Prostate gland (tissue), 2 donors: ENCODE measurements around the gene NIM1K.

Experiments used
- CTCF ChIP-seq, 4 experiments: fragments of 200-600 bp in 2 of 4; fragments of 450-650 bp in 2 of 4; sonication (generic) in 2 of 4; IDR thresholded peaks; 1 replicate in 3 of 4; 2 replicates in 1 of 4; pipeline ENCODE4 v1.5.1; 2016 to 2019; ENCODE audit warnings: antibody characterized with exemption in 4 of 4, mild to moderate bottlenecking in 2 of 4, moderate library complexity in 2 of 4
- POLR2AphosphoS5 ChIP-seq: sonication (generic); formaldehyde crosslinking; IDR thresholded peaks from one replicate; pipeline ENCODE4 v1.6.1; 2017; ENCODE audit warnings: antibody characterized with exemption

DNA sequence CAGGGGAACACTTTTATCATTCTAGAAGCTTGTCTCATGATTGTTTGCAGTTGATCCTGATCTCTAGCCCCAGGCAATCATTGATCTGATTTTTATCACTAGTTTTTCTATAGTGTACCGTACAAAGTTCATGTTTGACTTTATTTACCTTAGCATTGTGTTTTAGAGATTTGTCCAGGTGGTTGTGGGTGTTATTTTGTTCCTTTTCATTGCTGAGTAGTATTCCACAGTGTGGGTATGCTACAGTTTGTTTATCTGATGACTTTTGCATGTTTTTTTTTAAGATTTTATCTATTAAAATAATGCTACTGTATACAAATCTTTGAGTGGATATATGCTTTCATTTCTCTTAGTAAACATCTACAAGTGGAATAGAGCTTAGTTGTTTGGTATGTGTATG, 45.1 kb upstream of the NIM1K start:
- TF ChIP-seq CTCF (IDR thresholded peaks at IDR 0.05) (no peak), POLR2AphosphoS5 (no peak)
